KOPT-K1 (cell line): ENCODE data around the gene PACSIN3.

Source experiments
- H3K27ac ChIP-seq: fragments of 200-600 bp; sonication (generic); 2 replicates; pipeline ENCODE4 v1.5.1; 2016; ENCODE audit warnings: antibody characterized with exemption, mild to moderate bottlenecking, low read depth, low read length; ENCODE audit not compliant: poor library complexity, severe bottlenecking
- H3K36me3 ChIP-seq: fragments of 200-600 bp; sonication (generic); 2 replicates; pipeline ENCODE4 v1.5.1; 2017; ENCODE audit warnings: antibody characterized with exemption, mild to moderate bottlenecking, low read length, moderate library complexity; ENCODE audit not compliant: insufficient read depth
- H3K9me3 ChIP-seq: fragments of 200-600 bp; sonication (generic); 2 replicates; pipeline ENCODE4 v1.5.1; 2017; ENCODE audit warnings: antibody characterized with exemption, low read length, mild to moderate bottlenecking; ENCODE audit not compliant: insufficient read depth, poor library complexity, severe bottlenecking

PACSIN3 gene

GRCh38 chr11:47136921-47137320 is 49.3 kb downstream of the PACSIN3 start:
- Histone ChIP-seq H3K9me3 (no peaks in the 10 kb centered on the region), H3K27ac (no peak overlapping the region), H3K36me3 (no peaks in the 10 kb centered on the region)

GRCh38 chr11:47136327-47136726 is 49.9 kb downstream of the PACSIN3 start:
- no peaks in the 10 kb centered on the region for H3K9me3 ChIP-seq
- no peaks in the 10 kb centered on the region for H3K36me3 ChIP-seq
- H3K27ac ChIP-seq = no peak overlapping the region

GRCh38 chr11:47132981-47133380 is 53.3 kb downstream of the PACSIN3 start:
- no peak overlapping the region for H3K27ac ChIP-seq
- H3K9me3 ChIP-seq = no peaks in the 10 kb centered on the region
- no peaks in the 10 kb centered on the region for H3K36me3 ChIP-seq

GRCh38 chr11:47132490-47132889 is 53.7 kb downstream of the PACSIN3 start:
- no peak overlapping the region for H3K27ac ChIP-seq
- no peaks in the 10 kb centered on the region for H3K36me3 ChIP-seq
- H3K9me3 ChIP-seq = no peaks in the 10 kb centered on the region

GRCh38 chr11:47131136-47131535 is 55.1 kb downstream of the PACSIN3 start:
- Histone ChIP-seq H3K27ac (no peak overlapping the region), H3K36me3 (no peaks in the 10 kb centered on the region)

GRCh38 chr11:47130543-47130942 is 55.7 kb downstream of the PACSIN3 start:
- Histone ChIP-seq H3K36me3 (no peaks in the 10 kb centered on the region), H3K27ac (no peak overlapping the region), H3K9me3 (no peaks in the 10 kb centered on the region)

More at GRCh38 chr11:47131136-47131535, 55.1 kb downstream of the PACSIN3 start:
- H3K9me3 ChIP-seq = no peaks in the 10 kb centered on the region
